Measurements from ENCODE around the gene TBXA2R.
"Not testable (repeated sequence)": the region's sequence is repeated elsewhere in the genome, so short reads cannot be mapped to it uniquely, and the experiment has no call there.

TBXA2R gene

GRCh38 chr19:3572132-3572854 lies 34.4 kb downstream of the TBXA2R start:
- H3K36me3 ChIP-seq (replicated peaks; ENCODE audit: insufficient read depth, low read length) = no peaks in the 10 kb centered on the region
- no peak overlapping the region for H3K27ac ChIP-seq (ENCODE audit: low read length)
- peaks cover 6% of the 10 kb centered on the region for H3K79me2 ChIP-seq (ENCODE audit: low read length)
- no peaks in the 10 kb centered on the region for H3K9me3 ChIP-seq (replicated peaks; ENCODE audit: insufficient read depth, low read length)
- peak overlapping the region; percentile 59 for H3K4me3 ChIP-seq (ENCODE audit: low read length)
- H3F3A ChIP-seq (ENCODE audit: insufficient read depth, low read length) = 0 out of 2 replicates have a peak, but pooled peaks cover 9% of the 10 kb centered on the region
- TF ChIP-seq, protein P1, sequence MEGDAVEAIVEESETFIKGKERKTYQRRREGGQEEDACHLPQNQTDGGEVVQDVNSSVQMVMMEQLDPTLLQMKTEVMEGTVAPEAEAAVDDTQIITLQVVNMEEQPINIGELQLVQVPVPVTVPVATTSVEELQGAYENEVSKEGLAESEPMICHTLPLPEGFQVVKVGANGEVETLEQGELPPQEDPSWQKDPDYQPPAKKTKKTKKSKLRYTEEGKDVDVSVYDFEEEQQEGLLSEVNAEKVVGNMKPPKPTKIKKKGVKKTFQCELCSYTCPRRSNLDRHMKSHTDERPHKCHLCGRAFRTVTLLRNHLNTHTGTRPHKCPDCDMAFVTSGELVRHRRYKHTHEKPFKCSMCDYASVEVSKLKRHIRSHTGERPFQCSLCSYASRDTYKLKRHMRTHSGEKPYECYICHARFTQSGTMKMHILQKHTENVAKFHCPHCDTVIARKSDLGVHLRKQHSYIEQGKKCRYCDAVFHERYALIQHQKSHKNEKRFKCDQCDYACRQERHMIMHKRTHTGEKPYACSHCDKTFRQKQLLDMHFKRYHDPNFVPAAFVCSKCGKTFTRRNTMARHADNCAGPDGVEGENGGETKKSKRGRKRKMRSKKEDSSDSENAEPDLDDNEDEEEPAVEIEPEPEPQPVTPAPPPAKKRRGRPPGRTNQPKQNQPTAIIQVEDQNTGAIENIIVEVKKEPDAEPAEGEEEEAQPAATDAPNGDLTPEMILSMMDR (IDR thresholded peaks at IDR 0.05; ENCODE audit: low read length) = no peak
- no peak for TF ChIP-seq EZH2phosphoT487 (IDR thresholded peaks at IDR 0.05; ENCODE audit: low read length)
- no peak for TF ChIP-seq EZH2 (optimal IDR thresholded peaks at IDR 0.05; ENCODE audit: low read depth, low read length)
- peak overlapping the region; percentile 35; the same call in 1 of the 2 replicates for H3K9ac ChIP-seq (ENCODE audit: low read length)
- peak overlapping the region; percentile 81 for H2AFZ ChIP-seq (ENCODE audit: low read length)
- H3K4me1 ChIP-seq (ENCODE audit: low read length) = 0 out of 2 replicates have a peak, but pooled peaks cover 4% of the 10 kb centered on the region
- H3K9me2 ChIP-seq (replicated peaks; ENCODE audit: insufficient read depth, low read length) = no peaks in the 10 kb centered on the region
- peak; percentile 100 for DNase-seq
- peak overlapping the region; percentile 83 for H3K4me2 ChIP-seq (ENCODE audit: low read depth, low read length)
- H3K27me3 ChIP-seq (replicated peaks; ENCODE audit: insufficient read depth, low read length) = peaks cover 17% of the 10 kb centered on the region
- no peaks in the 10 kb centered on the region for H4K20me1 ChIP-seq (ENCODE audit: insufficient read depth, low read length)

DNA sequence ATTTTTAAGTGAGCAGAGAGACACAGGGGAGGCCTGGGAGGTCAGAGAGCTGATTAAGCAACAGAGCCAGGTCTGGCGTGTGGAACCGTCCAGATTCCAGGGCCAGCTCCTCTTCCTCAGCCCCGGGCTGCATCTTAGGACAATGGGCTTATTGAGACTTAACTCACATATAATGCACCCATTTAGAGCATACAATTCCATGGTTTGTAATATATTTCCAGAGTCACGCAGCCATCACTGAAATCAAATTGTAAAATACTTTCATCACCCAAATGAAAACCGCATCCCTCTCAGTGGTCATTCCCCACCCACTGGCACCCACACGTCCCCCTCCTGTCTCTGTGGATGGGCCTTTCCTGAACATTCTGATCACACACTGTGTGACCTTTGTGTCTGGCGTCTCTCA lies 36.1 kb downstream of the TBXA2R start:
- H3K27ac ChIP-seq (ENCODE audit: low read length) = no peak overlapping the region
- H3K4me3 ChIP-seq (ENCODE audit: low read length) = no peak overlapping the region
- peaks cover 6% of the 10 kb centered on the region for H3K79me2 ChIP-seq (ENCODE audit: low read length)
- H3F3A ChIP-seq (ENCODE audit: insufficient read depth, low read length) = 0 out of 2 replicates have a peak, but pooled peaks cover 9% of the 10 kb centered on the region
- H3K36me3 ChIP-seq (replicated peaks; ENCODE audit: insufficient read depth, low read length) = no peaks in the 10 kb centered on the region
- H3K9me3 ChIP-seq (replicated peaks; ENCODE audit: insufficient read depth, low read length) = no peaks in the 10 kb centered on the region
- TF ChIP-seq EZH2phosphoT487 (IDR thresholded peaks at IDR 0.05; ENCODE audit: low read length) (no peak), EZH2 (optimal IDR thresholded peaks at IDR 0.05; ENCODE audit: low read depth, low read length) (no peak)
- TF ChIP-seq, protein P1 (IDR thresholded peaks at IDR 0.05; ENCODE audit: low read length) = no peak
- no peaks in the 10 kb centered on the region for H4K20me1 ChIP-seq (ENCODE audit: insufficient read depth, low read length)
- no peak overlapping the region for H3K4me2 ChIP-seq (ENCODE audit: low read depth, low read length)
- 0 out of 2 replicates have a peak, but pooled peaks cover 4% of the 10 kb centered on the region for H3K4me1 ChIP-seq (ENCODE audit: low read length)
- H3K9ac ChIP-seq (ENCODE audit: low read length) = no peak overlapping the region
- H3K9me2 ChIP-seq (replicated peaks; ENCODE audit: insufficient read depth, low read length) = no peaks in the 10 kb centered on the region
- no peak for DNase-seq
- H2AFZ ChIP-seq (ENCODE audit: low read length) = no peak overlapping the region
- H3K27me3 ChIP-seq (replicated peaks; ENCODE audit: insufficient read depth, low read length) = peaks cover 31% of the 10 kb centered on the region

- not testable (repeated sequence) for H3F3A ChIP-seq (ENCODE audit: insufficient read depth, low read length); H3K4me1 ChIP-seq (ENCODE audit: low read length); H3K4me2 ChIP-seq (ENCODE audit: low read depth, low read length); H3K9me3 ChIP-seq (replicated peaks; ENCODE audit: insufficient read depth, low read length); H3K4me3 ChIP-seq (ENCODE audit: low read length); H3K36me3 ChIP-seq (replicated peaks; ENCODE audit: insufficient read depth, low read length); H3K9me2 ChIP-seq (replicated peaks; ENCODE audit: insufficient read depth, low read length); H3K27ac ChIP-seq (ENCODE audit: low read length); H3K79me2 ChIP-seq (ENCODE audit: low read length); DNase-seq; H2AFZ ChIP-seq (ENCODE audit: low read length); H3K9ac ChIP-seq (ENCODE audit: low read length); H4K20me1 ChIP-seq (ENCODE audit: insufficient read depth, low read length)
- peaks cover 31% of the 10 kb centered on the region for H3K27me3 ChIP-seq (replicated peaks; ENCODE audit: insufficient read depth, low read length)
These were observed 36.6 kb downstream of the TBXA2R start for GRCh38 chr19:3570042-3570441.

GRCh38 chr19:3565139-3565538 lies 41.5 kb downstream of the TBXA2R start:
- Histone ChIP-seq H3K4me1 (ENCODE audit: low read length) (no peaks in the 10 kb centered on the region), H3K9me3 (replicated peaks; ENCODE audit: insufficient read depth, low read length) (no peaks in the 10 kb centered on the region), H3K4me2 (ENCODE audit: low read depth, low read length) (no peak overlapping the region), H3K4me3 (ENCODE audit: low read length) (no peak overlapping the region), H3K27me3 (replicated peaks; ENCODE audit: insufficient read depth, low read length) (peaks cover 72% of the 10 kb centered on the region), H2AFZ (ENCODE audit: low read length) (no peak overlapping the region), H3K9ac (ENCODE audit: low read length) (no peak overlapping the region), H3K36me3 (replicated peaks; ENCODE audit: insufficient read depth, low read length) (no peaks in the 10 kb centered on the region), H3K79me2 (ENCODE audit: low read length) (no peaks in the 10 kb centered on the region), H3K27ac (ENCODE audit: low read length) (no peak overlapping the region), H3F3A (ENCODE audit: insufficient read depth, low read length) (no peaks in the 10 kb centered on the region), H4K20me1 (ENCODE audit: insufficient read depth, low read length) (no peaks in the 10 kb centered on the region), H3K9me2 (replicated peaks; ENCODE audit: insufficient read depth, low read length) (no peaks in the 10 kb centered on the region)
- DNase-seq = no peak
- no peak for TF ChIP-seq EZH2phosphoT487 (IDR thresholded peaks at IDR 0.05; ENCODE audit: low read length)
